Activated CD4-positive, alpha-beta memory T cell treated with anti-CD3 and anti-CD28 coated beads, Interleukin-2, amount 10 ng/mL, durations not matched to agents 7 days and 5 days (primary cell): Measurements from ENCODE around the gene SLC22A7. TPM values are rescaled to one million over a fixed set of nuclear protein-coding genes. Genes with fewer than 3 reads are reported as not detected.

Experiments
- CTCF ChIA-PET: fragments of 350-600 bp; sonication (Branson Sonifier 250); formaldehyde crosslinking; loops from one replicate; lab custom pipeline; 2021; ENCODE audit warnings: antibody characterized with exemption, inconsistent platforms; lab: Charles Lee
- POLR2A ChIA-PET: fragments of 350-600 bp; sonication (Branson Sonifier 250); formaldehyde crosslinking; loops from one replicate; lab custom pipeline; 2021; ENCODE audit warnings: antibody characterized with exemption; lab: Charles Lee
- DNase-seq: peaks from one replicate; pipeline ENCODE4 v3.0.0-alpha.2; 2020
- H3K27ac Mint-ChIP-seq: one replicate; pipeline ENCODE4 v1.8.0; 2021; ENCODE audit warnings: mild to moderate bottlenecking, mixed read lengths
- H3K27me3 Mint-ChIP-seq: one replicate; pipeline ENCODE4 v1.8.0; 2021; ENCODE audit warnings: mixed read lengths
- H3K36me3 Mint-ChIP-seq: one replicate; pipeline ENCODE4 v1.8.0; 2021; ENCODE audit warnings: low read depth, mixed read lengths
- H3K4me1 Mint-ChIP-seq: one replicate; pipeline ENCODE4 v1.8.0; 2021; ENCODE audit warnings: mixed read lengths
- H3K4me3 Mint-ChIP-seq: one replicate; pipeline ENCODE4 v1.8.0; 2021; ENCODE audit warnings: mild to moderate bottlenecking, mixed read lengths
- H3K9me3 Mint-ChIP-seq: one replicate; pipeline ENCODE4 v1.8.0; 2021; ENCODE audit warnings: mixed read lengths
- total RNA-seq, 2 experiments: library from RNA; stranded (reverse); gene quantifications; one replicate each; pipeline ENCODE4 v1.2.3, GENCODE V29; 2021

Gene SLC22A7
- total RNA-seq, 2 experiments from 2014 or later: not detected

DNA sequence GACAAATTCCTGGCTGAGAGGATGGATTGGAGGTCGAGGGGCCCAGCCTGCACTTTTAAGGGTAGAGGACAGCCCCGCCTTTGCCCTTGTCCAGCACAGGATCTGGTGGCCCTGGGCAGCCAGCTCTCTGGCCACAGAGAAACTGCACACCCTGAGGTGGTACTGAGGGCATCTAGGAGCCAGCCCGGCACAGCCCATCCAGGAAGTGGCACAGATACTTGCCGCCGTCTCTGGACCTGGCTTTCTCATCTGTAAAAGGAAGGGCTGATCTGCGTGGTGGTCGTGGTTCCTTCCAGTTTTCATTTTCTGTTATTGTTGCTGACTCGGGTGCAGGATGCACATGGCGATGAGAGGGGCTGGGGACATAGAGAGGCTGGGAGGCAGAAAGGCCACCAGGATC lies 16.0 kb upstream of the SLC22A7 start:
- no peaks in the 10 kb centered on the region for H3K36me3 Mint-ChIP-seq
- no peak for DNase-seq
- peaks cover 36% of the 10 kb centered on the region for H3K27me3 Mint-ChIP-seq
- H3K9me3 Mint-ChIP-seq: no peaks in the 10 kb centered on the region
- CTCF ChIA-PET: no interaction called here
- no peak overlapping the region for H3K27ac Mint-ChIP-seq
- H3K4me1 Mint-ChIP-seq: peaks cover 1% of the 10 kb centered on the region
- POLR2A ChIA-PET: no interaction called here
- H3K4me3 Mint-ChIP-seq: no peak overlapping the region

DNA sequence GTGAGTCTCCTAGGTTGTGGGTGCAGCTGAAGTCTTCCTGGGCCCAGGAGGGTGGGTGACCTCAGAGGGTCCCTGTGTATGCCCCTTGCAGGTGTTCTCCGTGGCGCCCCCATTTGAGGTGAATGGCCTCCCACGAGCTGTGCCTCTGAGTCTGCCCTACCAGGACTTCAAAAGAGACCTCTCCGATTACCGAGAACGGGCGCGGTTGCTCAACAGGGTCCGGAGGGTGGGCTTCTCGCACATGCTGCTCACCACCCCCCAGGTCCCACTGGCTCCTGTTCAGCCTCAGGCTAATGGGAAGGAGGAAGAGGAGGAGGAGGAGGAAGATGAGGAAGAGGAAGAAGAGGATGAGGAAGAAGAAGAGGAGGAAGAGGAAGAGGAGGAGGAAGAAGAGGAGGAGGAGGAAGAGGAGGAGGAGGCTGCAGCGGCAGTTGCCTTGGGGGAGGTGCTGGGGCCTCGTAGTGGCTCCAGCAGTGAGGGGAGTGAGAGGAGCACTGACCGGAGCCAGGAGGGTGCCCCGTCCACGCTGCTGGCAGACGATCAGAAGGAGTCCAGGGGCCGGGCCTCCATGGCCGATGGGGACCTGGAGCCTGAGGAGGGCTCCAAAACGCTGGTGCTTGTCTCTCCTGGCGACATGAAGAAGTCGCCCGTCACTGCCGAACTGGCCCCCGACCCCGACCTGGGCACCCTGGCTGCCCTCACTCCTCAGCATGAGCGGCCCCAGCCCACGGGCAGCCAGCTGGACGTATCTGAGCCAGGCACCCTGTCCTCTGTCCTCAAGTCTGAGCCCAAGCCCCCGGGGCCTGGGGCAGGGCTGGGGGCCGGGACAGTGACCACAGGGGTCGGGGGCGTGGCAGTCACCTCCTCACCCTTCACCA lies 15.2 kb upstream of the SLC22A7 start:
- no peak for DNase-seq
- ChIA-PET POLR2A (no interaction called here), CTCF (no interaction called here)
- Mint-ChIP-seq H3K4me1 (peaks cover 1% of the 10 kb centered on the region), H3K4me3 (no peak overlapping the region), H3K36me3 (no peaks in the 10 kb centered on the region), H3K9me3 (no peaks in the 10 kb centered on the region), H3K27me3 (peaks cover 30% of the 10 kb centered on the region), H3K27ac (no peak overlapping the region)

DNA sequence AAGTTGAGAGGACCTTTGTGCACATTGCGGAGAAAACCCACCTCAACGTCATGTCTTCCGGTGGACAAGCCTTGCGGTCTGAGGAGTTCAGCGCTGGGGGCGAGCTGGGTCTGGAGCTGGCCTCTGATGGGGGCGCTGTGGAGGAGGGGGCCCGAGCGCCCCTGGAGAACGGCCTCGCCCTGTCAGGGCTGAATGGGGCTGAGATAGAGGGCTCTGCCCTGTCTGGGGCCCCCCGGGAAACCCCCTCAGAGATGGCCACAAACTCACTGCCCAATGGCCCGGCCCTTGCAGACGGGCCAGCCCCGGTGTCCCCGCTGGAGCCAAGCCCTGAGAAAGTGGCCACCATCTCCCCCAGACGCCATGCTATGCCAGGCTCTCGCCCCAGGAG lies 14.6 kb upstream of the SLC22A7 start:
- H3K9me3 Mint-ChIP-seq: no peaks in the 10 kb centered on the region
- H3K36me3 Mint-ChIP-seq: no peaks in the 10 kb centered on the region
- no peak overlapping the region for H3K4me3 Mint-ChIP-seq
- DNase-seq: no peak
- CTCF ChIA-PET: no interaction called here
- POLR2A ChIA-PET: no interaction called here
- H3K4me1 Mint-ChIP-seq: peaks cover under 1% of the 10 kb centered on the region
- H3K27ac Mint-ChIP-seq: no peak overlapping the region
- H3K27me3 Mint-ChIP-seq: peaks cover 27% of the 10 kb centered on the region

DNA sequence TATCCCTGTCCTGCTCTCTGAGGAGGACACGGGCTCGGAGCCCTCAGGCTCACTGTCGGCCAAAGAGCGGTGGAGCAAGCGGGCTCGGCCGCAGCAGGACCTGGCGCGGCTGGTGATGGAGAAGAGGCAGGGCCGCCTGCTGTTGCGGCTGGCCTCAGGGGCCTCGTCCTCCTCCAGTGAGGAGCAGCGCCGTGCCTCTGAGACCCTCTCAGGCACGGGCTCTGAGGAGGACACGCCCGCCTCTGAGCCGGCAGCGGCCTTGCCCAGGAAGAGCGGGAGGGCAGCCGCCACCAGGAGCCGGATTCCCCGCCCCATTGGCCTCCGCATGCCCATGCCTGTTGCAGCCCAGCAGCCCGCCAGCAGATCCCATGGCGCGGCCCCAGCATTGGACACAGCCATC lies 14.2 kb upstream of the SLC22A7 start:
- Mint-ChIP-seq H3K4me1 (no peaks in the 10 kb centered on the region), H3K36me3 (no peaks in the 10 kb centered on the region), H3K27me3 (peaks cover 26% of the 10 kb centered on the region), H3K27ac (no peak overlapping the region), H3K9me3 (no peaks in the 10 kb centered on the region), H3K4me3 (no peak overlapping the region)
- CTCF ChIA-PET: no interaction called here
- POLR2A ChIA-PET: no interaction called here
- DNase-seq: no peak

DNA sequence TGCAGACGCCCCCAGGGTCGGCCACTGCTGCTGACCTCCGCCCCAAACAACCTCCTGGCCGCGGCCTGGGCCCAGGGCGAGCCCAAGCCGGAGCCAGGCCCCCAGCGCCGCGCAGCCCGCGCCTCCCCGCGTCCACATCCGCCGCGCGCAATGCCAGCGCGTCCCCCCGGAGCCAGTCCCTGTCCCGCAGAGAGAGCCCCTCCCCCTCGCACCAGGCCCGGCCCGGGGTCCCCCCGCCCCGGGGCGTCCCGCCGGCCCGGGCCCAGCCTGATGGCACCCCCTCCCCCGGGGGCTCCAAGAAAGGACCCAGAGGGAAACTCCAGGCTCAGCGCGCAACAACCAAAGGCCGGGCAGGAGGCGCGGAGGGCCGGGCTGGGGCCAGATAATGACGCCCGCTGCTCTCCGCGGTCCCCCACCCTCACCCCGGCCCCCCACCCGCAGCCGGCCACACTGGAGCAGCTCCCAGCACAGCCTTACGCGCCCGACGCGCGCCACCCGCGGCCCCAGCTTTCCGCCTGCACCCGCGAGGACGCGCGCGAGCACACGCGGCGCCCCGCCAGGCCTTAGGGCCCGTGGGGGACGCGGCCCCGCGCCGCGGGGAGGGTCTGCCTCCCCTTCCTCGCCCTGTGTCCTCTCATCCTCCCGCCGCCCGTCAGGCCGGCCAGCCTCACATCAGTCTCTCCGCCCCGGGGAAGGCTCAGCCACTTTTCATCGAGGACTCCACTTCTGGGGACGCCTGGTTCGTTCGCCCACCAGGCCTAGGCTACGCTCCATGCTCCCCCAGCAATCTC lies 12.9 kb upstream of the SLC22A7 start:
- ChIA-PET CTCF (no interaction called here), POLR2A (no interaction called here)
- Mint-ChIP-seq H3K4me1 (no peaks in the 10 kb centered on the region), H3K4me3 (no peak overlapping the region), H3K27me3 (peaks cover 26% of the 10 kb centered on the region), H3K36me3 (no peaks in the 10 kb centered on the region), H3K27ac (no peak overlapping the region), H3K9me3 (no peaks in the 10 kb centered on the region)
- DNase-seq: no peak

DNA sequence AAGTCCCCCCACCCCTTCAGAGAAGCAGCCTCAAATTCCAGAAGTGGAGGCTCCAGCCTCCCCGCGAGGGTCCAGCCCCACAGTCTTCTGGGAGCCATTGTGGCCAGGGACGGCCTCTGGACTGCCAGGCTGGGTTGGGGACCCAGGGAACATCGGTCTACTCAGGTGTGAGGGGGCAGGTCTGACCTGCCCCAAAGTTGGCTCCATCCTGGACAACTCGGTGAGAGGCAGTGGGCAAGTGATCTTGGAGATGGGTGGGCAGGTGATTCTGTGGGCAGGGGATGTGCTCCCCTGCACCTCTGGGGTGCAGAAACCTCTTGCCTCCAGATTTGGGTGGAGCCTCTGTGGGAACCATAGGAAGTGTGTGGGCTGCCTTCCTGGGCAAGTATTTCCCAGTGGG lies 12.2 kb upstream of the SLC22A7 start:
- no peaks in the 10 kb centered on the region for H3K9me3 Mint-ChIP-seq
- H3K4me1 Mint-ChIP-seq: no peaks in the 10 kb centered on the region
- peaks cover 21% of the 10 kb centered on the region for H3K27me3 Mint-ChIP-seq
- H3K27ac Mint-ChIP-seq: no peak overlapping the region
- ChIA-PET CTCF (no interaction called here), POLR2A (no interaction called here)
- DNase-seq: no peak
- no peaks in the 10 kb centered on the region for H3K36me3 Mint-ChIP-seq
- no peak overlapping the region for H3K4me3 Mint-ChIP-seq

DNA sequence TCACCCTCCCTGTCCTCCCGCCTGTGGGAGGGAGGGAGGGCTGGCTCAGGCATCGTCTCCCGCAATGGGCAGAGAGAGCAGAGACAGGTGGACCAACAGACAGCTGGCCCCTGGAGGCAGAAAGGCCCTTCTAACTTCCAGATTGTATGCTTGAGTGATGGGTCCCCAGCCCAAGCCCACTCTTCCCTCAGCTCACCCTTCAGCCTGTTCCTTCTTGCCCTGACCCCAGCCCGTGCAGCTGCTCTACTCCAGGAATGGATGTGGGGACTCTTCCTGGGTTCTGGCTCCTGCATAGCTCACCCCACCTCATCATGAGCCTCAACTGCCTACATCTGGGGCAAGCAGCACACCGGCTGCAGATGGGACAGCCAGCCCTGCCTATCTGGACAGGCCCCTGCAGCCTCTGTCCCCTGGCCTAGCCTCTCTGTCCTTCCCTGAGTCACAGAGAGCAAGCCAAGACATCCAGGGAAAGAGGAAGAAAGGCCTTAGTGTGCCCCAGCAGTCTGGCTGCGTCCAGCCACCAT lies 11.5 kb upstream of the SLC22A7 start:
- Mint-ChIP-seq H3K27me3 (peaks cover 17% of the 10 kb centered on the region), H3K4me3 (no peak overlapping the region), H3K4me1 (no peaks in the 10 kb centered on the region), H3K9me3 (no peaks in the 10 kb centered on the region), H3K36me3 (no peaks in the 10 kb centered on the region), H3K27ac (no peak overlapping the region)
- CTCF ChIA-PET: no interaction called here
- POLR2A ChIA-PET: no interaction called here
- no peak for DNase-seq

DNA sequence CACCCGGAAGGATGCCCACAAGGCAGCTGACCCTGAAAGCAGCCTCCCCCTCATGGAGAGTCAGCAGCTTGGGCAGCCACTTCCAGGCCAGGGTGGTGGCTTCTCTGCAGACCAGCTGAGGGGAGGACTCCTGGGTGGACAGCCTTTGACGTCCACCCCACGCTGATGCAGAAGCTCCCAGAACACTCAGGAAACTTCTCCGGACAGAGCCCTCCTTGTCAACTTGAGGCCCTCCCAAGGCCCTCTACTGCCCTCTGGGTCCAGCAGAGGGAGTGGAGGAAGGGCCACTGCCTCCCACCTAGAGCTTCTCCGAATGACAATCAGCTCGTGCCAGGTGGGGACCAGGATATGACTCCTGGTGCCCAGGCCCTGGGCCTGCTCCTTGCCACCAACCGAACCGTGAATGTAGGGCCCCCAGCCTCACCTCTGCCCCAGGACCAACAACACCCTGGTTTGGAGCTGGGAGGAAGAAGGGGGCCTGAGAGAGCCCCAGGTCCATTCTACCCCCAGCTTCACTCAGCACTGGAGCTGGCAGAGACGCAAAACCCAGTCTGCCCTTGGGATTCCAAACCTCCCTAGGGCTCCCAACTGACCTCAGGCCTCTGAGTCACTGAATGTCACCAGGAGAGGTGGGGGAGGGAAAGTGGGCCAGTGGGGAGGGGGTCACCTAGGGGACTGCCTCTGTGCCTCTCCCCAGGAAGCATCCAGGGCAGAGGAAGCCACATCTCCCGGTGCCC lies 10.9 kb upstream of the SLC22A7 start:
- H3K4me3 Mint-ChIP-seq: no peak overlapping the region
- H3K36me3 Mint-ChIP-seq: no peaks in the 10 kb centered on the region
- ChIA-PET POLR2A (no interaction called here), CTCF (no interaction called here)
- peaks cover 14% of the 10 kb centered on the region for H3K27me3 Mint-ChIP-seq
- DNase-seq: no peak
- no peaks in the 10 kb centered on the region for H3K9me3 Mint-ChIP-seq
- H3K27ac Mint-ChIP-seq: no peak overlapping the region
- no peaks in the 10 kb centered on the region for H3K4me1 Mint-ChIP-seq

DNA sequence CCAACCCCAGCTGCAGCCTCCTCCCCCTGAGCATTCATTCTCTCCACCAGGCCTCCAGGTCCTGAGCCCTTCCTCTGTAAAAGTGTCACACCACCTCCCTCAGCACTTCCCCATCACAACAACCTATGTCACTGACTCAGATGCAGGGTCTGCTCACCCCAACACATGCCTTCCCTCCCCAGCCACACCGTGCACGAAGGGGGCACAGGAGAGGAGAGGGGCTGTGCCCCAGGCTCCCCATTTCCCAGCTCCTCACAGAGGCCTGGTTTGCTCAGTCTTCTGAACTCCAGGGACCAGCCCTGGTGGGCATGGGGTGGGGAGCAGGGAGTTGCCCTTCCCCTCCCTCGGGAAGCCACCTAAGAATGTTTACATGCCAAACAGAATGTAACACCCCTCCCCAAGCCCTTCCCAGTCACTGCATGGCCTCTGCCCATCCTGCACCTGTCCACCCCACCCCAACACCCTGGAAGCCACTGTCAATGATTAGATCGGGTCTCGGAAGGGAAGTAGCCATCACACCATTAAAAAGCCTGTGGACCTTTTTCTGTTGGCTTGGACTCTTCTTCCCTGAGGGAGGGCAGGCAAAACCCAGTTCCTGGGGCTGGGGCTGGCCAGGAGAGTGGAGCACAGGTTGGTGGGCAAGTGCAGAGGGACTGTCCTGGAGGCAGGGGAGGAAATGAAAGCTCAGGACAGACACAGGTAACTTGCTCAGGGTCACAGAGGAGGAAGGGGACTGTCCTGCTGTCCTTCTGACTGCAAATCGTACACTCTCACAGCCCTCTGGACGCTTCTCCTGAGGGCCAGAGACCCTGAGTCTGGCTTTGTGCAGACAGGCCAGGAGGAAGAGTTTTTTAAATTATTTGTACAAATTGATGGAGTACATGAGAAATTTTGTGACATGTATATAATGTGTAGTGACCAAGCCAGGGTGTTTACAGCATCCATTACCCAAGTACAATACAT lies 10.1 kb upstream of the SLC22A7 start:
- Mint-ChIP-seq H3K27ac (no peak overlapping the region), H3K27me3 (peaks cover 14% of the 10 kb centered on the region), H3K36me3 (no peaks in the 10 kb centered on the region), H3K9me3 (no peaks in the 10 kb centered on the region), H3K4me3 (no peak overlapping the region), H3K4me1 (no peaks in the 10 kb centered on the region)
- ChIA-PET POLR2A (no interaction called here), CTCF (no interaction called here)
- DNase-seq: no peak

DNA sequence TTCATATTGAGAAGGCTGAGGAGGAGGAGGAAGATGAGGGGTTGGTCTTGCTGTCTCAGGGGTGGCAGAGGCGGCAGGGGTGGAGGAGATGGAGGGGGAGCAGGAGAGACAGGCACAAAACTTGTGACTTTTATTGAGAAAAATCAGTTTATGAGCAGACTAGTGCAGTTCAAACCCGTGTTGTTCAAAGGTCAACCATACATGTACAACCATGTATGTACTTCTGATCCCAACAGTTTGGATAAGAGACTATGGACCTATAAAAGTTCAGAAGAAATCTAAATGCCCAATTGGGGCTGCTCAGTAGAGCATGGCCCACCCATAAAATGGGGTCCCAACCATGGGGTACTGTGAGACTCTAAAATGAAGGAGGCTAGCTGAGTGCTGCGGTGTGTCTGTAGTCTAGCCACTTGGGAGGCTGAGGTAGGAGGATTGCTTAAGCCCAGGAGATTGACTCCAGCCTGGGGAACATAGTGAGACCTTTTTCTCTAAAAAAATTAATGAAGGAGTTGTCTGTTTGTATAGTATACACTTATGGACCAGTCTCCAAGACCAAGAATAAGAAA lies 7.6 kb upstream of the SLC22A7 start:
- H3K4me3 Mint-ChIP-seq: no peak overlapping the region
- no peaks in the 10 kb centered on the region for H3K4me1 Mint-ChIP-seq
- H3K27me3 Mint-ChIP-seq: peaks cover 11% of the 10 kb centered on the region
- ChIA-PET CTCF (no interaction called here), POLR2A (no interaction called here)
- no peaks in the 10 kb centered on the region for H3K36me3 Mint-ChIP-seq
- H3K9me3 Mint-ChIP-seq: no peaks in the 10 kb centered on the region
- no peak overlapping the region for H3K27ac Mint-ChIP-seq
- DNase-seq: no peak

DNA sequence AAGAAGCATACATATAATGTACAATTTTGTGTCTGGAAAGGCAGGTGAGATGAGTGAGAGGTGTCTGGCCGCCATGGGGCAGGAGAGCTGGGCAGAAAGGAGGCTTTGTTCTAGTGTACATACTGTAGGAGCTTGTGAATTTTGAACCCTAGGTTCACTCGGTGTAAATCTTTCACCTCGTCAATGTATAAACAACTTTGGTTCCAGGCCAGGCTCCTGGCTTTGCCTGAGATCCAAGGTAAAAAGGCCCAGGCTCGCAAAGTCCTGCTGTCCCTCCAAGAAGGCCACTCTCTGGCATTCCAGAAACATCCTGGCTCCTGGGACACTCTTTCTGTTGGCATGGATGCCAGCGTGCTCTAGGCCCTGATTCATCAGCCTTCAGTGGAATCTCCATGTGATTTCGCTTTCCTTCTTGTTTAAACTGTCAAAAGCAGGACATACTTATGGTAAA lies 7.1 kb upstream of the SLC22A7 start:
- ChIA-PET CTCF (interaction anchor here (1.7 kb wide), 1 partner anchor 18 kb away, joined by 3 read pairs; the partner anchor contains the start of gene CRIP3), POLR2A (no interaction called here)
- Mint-ChIP-seq H3K36me3 (no peaks in the 10 kb centered on the region), H3K27me3 (peaks cover 6% of the 10 kb centered on the region), H3K9me3 (no peaks in the 10 kb centered on the region), H3K4me3 (no peak overlapping the region), H3K4me1 (no peaks in the 10 kb centered on the region), H3K27ac (no peak overlapping the region)
- no peak for DNase-seq

DNA sequence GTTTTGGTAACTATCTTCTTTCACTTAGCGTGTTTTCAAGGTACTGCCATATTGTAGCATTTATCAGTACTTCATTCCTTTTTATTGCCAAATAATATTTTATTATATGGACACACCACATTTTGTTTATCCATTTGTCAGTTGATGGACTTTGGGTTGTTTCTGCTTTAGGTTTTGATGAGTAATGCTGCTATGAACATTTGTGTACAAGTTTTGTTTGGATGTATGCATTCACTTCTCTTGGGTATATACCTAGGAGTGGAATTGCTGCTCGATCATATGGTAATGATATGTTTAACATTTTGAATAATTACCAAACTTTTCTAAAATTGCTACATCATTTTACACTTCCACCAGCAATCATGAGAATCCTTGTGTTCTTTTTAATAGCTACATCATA lies 6.4 kb upstream of the SLC22A7 start:
- CTCF ChIA-PET: interaction anchor here (1.7 kb wide), 1 partner anchor 17 kb away, joined by 3 read pairs; the partner anchor contains the start of gene CRIP3
- no peak overlapping the region for H3K27ac Mint-ChIP-seq
- H3K9me3 Mint-ChIP-seq: no peaks in the 10 kb centered on the region
- H3K4me3 Mint-ChIP-seq: no peak overlapping the region
- no peaks in the 10 kb centered on the region for H3K36me3 Mint-ChIP-seq
- POLR2A ChIA-PET: no interaction called here
- H3K4me1 Mint-ChIP-seq: no peaks in the 10 kb centered on the region
- no peak for DNase-seq
- H3K27me3 Mint-ChIP-seq: peaks cover 6% of the 10 kb centered on the region
